SK-N-SH (cell line): Measurements from ENCODE around the gene SPSB3. TPM values are rescaled to one million over a fixed set of nuclear protein-coding genes. Genes with fewer than 3 reads are reported as not detected.

ENCODE experiments used
- CTCF ChIA-PET: fragments of 300-600, 350-600 bp; formaldehyde crosslinking; extraction: SDS; loops from one replicate; lab custom pipeline; 2021; lab: Yijun Ruan, JAX
- POLR2A ChIA-PET: fragments of 350-600 bp; sonication (Branson Sonifier 250); formaldehyde crosslinking; extraction: SDS; loops from one replicate; lab custom pipeline; 2020; ENCODE audit warnings: antibody characterized with exemption, inconsistent platforms; lab: Yijun Ruan, JAX
- DNase-seq: peaks from one replicate; pipeline ENCODE4 v3.0.0; 2012
- H2AFZ ChIP-seq: fragments of 200-600 bp; sonication (generic); 2 replicates; pipeline ENCODE4 v1.8.1; 2016; ENCODE audit warnings: antibody characterized with exemption, mild to moderate bottlenecking, low read depth
- H3F3A ChIP-seq: fragments of 200-600 bp; sonication (generic); replicated peaks from 2 replicates; pipeline ENCODE3; 2016; ENCODE audit warnings: antibody characterized with exemption, mild to moderate bottlenecking; ENCODE audit not compliant: insufficient read depth
- H3K27ac ChIP-seq, 2 experiments: fragments of 200-500 bp in 1 of 2; fragments of 200-600 bp in 1 of 2; sonication (Bioruptor generic) in 1 of 2; sonication (generic), shearing (Covaris generic) in 1 of 2; 2 replicates each; pipeline versions ENCODE4 v1.5.1 to v1.6.1; 2014 to 2016; ENCODE audit warnings: low read depth in 2 of 2, inconsistent platforms in 1 of 2, low read length in 1 of 2, mild to moderate bottlenecking in 1 of 2, mixed read lengths in 1 of 2
- H3K27me3 ChIP-seq: fragments of 200-600 bp; sonication (generic), shearing (Covaris generic); 2 replicates; pipeline ENCODE4 v1.6.1; 2016; ENCODE audit warnings: mixed run types; ENCODE audit not compliant: insufficient read depth
- H3K36me3 ChIP-seq, 2 experiments: fragments of 200-500 bp in 1 of 2; fragments of 200-600 bp in 1 of 2; sonication (Bioruptor generic) in 1 of 2; sonication (generic) in 1 of 2; replicated peaks in 1 of 2; 2 replicates each; pipeline versions ENCODE3 to v1.5.1; 2014 to 2016; ENCODE audit warnings: low read length in 1 of 2, mild to moderate bottlenecking in 1 of 2; ENCODE audit not compliant: insufficient read depth in 2 of 2, control insufficient read depth in 1 of 2
- H3K4me1 ChIP-seq, 2 experiments: fragments of 200-500 bp in 1 of 2; fragments of 200-600 bp in 1 of 2; sonication (Bioruptor generic) in 1 of 2; sonication (generic), shearing (Covaris generic) in 1 of 2; 2 replicates each; pipeline versions ENCODE4 v1.5.1 to v1.6.1; 2014 to 2016; ENCODE audit warnings: low read depth in 1 of 2, low read length in 1 of 2, mixed run types in 1 of 2; ENCODE audit not compliant: insufficient read depth in 2 of 2, control insufficient read depth in 1 of 2
- H3K4me2 ChIP-seq: fragments of 200-600 bp; sonication (generic), shearing (Covaris generic); 2 replicates; pipeline ENCODE4 v1.6.1; 2017; ENCODE audit warnings: mixed run types
- H3K4me3 ChIP-seq, 2 experiments: fragments of 200-500 bp in 1 of 2; fragments of 200-600 bp in 1 of 2; sonication (Bioruptor generic) in 1 of 2; sonication (generic), shearing (Covaris generic) in 1 of 2; 2 replicates each; pipeline versions ENCODE4 v1.5.1 to v1.8.1; 2014 to 2016; ENCODE audit warnings: low read depth in 2 of 2, inconsistent platforms in 1 of 2, low read length in 1 of 2, mild to moderate bottlenecking in 1 of 2, mixed read lengths in 1 of 2, moderate library complexity in 1 of 2
- H3K79me2 ChIP-seq: fragments of 200-600 bp; sonication (generic); 2 replicates; pipeline ENCODE4 v1.8.1; 2017; ENCODE audit warnings: mild to moderate bottlenecking; ENCODE audit not compliant: insufficient read depth
- H3K9ac ChIP-seq: fragments of 200-600 bp; sonication (generic); 2 replicates; pipeline ENCODE4 v1.6.1; 2017; ENCODE audit warnings: mixed run types
- H3K9me2 ChIP-seq: fragments of 200-600 bp; sonication (generic); 2 replicates; pipeline ENCODE4 v1.6.1; 2017; ENCODE audit warnings: mixed run types
- H3K9me3 ChIP-seq: fragments of 200-600 bp; sonication (generic); 2 replicates; pipeline ENCODE4 v1.6.1; 2017; ENCODE audit warnings: mixed run types, mild to moderate bottlenecking, moderate library complexity
- H4K20me1 ChIP-seq: fragments of 200-600 bp; sonication (generic); 2 replicates; pipeline ENCODE4 v1.6.1; 2017; ENCODE audit warnings: mild to moderate bottlenecking, mixed run types; ENCODE audit not compliant: insufficient read depth
- EP300 ChIP-seq, 2 experiments: IDR thresholded peaks; 2 replicates each; pipeline versions ENCODE4 v1.4.0 to v1.6.1; 2012; ENCODE audit warnings: borderline replicate concordance in 1 of 2, low read depth in 1 of 2, low read length in 1 of 2
- EZH2phosphoT487 ChIP-seq: fragments of 200-600 bp; sonication (generic); IDR thresholded peaks from 2 replicates; pipeline ENCODE4 v1.6.1; 2017; ENCODE audit warnings: low read depth, mixed run types, mild to moderate bottlenecking, antibody characterized with exemption, moderate library complexity, borderline replicate concordance
- FOXJ3 ChIP-seq: sonication (generic); formaldehyde crosslinking; IDR thresholded peaks from 2 replicates; pipeline ENCODE4 v1.5.1; 2020; ENCODE audit warnings: mild to moderate bottlenecking, missing genetic modification reagents
- FOXM1 ChIP-seq: IDR thresholded peaks from 2 replicates; pipeline ENCODE4 v1.4.0; 2012; ENCODE audit warnings: low read depth, mild to moderate bottlenecking
- IRF3 ChIP-seq: fragments of 150-350 bp; IDR thresholded peaks from 2 replicates; pipeline ENCODE4 v1.6.1; 2016; ENCODE audit warnings: mild to moderate bottlenecking, low read depth, low read length
- PBX3 ChIP-seq: IDR thresholded peaks from 2 replicates; pipeline ENCODE4; 2012
- RAD21 ChIP-seq: IDR thresholded peaks from 2 replicates; pipeline ENCODE4 v1.6.1; 2012; ENCODE audit warnings: mild to moderate bottlenecking, low read length
- REST ChIP-seq: IDR thresholded peaks from 2 replicates; pipeline ENCODE4 v1.6.1; 2012; ENCODE audit warnings: mild to moderate bottlenecking, low read depth, low read length, moderate library complexity
- RFX5 ChIP-seq: IDR thresholded peaks from 2 replicates; pipeline ENCODE4 v1.6.1; 2012; ENCODE audit warnings: mild to moderate bottlenecking, improper control_type of control experiment, low read length
- SIN3A ChIP-seq: IDR thresholded peaks from 2 replicates; pipeline ENCODE4 v1.6.1; 2012; ENCODE audit warnings: low read depth, mild to moderate bottlenecking, low read length, moderate library complexity, borderline replicate concordance
- YY1 ChIP-seq: IDR thresholded peaks from 2 replicates; pipeline ENCODE4 v1.4.0; 2012; ENCODE audit warnings: low read depth, mild to moderate bottlenecking
- WGBS: methylation state at CpG from one replicate; pipeline ENCODE4 v1.1.6; 2017; ENCODE audit warnings: low lambda C conversion rate; 5-methylcytosine and 5-hydroxymethylcytosine counted together
- polyA plus RNA-seq, 3 experiments: library from polyadenylated mRNA; depleted of rRNA; stranded (reverse); fragments of >200 nt; gene quantifications; 2 replicates each; pipeline ENCODE4 v1.2.3, GENCODE V29; 2012

The SPSB3 gene
- polyA plus RNA-seq, 1 of the 3 experiments (the other 2 are of a cell fraction) = 40.6 TPM

- Histone ChIP-seq H3K9me2 (no peaks in the 10 kb centered on the region), H3K9me3 (no peaks in the 10 kb centered on the region), H3K4me2 (no peak overlapping the region), H3K4me3 (no peak overlapping the region), H3K4me1 (no peaks in the 10 kb centered on the region; a peak in 1 of 4 replicates), H2AFZ (no peak overlapping the region), H3K36me3 (peaks cover 0 to 47% of the 10 kb centered on the region in 2 experiments), H3F3A (no peaks in the 10 kb centered on the region), H3K9ac (no peak overlapping the region), H4K20me1 (0 out of 2 replicates have a peak, but pooled peaks cover 3% of the 10 kb centered on the region), H3K79me2 (peaks cover 12% of the 10 kb centered on the region; the same call in 1 of the 2 replicates), H3K27ac (no peak overlapping the region), H3K27me3 (no peaks in the 10 kb centered on the region)
- ChIA-PET CTCF (no interaction called here), POLR2A (interaction anchor here (2.1 kb wide), 1 partner anchor 8 kb away, joined by 8 read pairs; the partner anchor contains the start of genes NUBP2 and SPSB3)
- 95% methylated on average over 19 of the region's 44 CpGs for WGBS
- no peak for DNase-seq
- TF ChIP-seq EZH2phosphoT487 = no peak
- no peak for TF ChIP-seq RAD21
- no peak for TF ChIP-seq IRF3
- TF ChIP-seq REST = no peak
- no peak for TF ChIP-seq SIN3A
- no peak for TF ChIP-seq RFX5
- TF ChIP-seq FOXM1 = no peak
Measured at GRCh38 chr16:1790611-1791255, 8.4 kb upstream of the SPSB3 start.

GRCh38 chr16:1790261-1790610 lies 7.9 kb upstream of the SPSB3 start:
- H3K4me1 ChIP-seq = no peaks in the 10 kb centered on the region; a peak in 1 of 4 replicates
- peaks cover 17% of the 10 kb centered on the region for H3K79me2 ChIP-seq
- no peaks in the 10 kb centered on the region for H3K27me3 ChIP-seq
- no peak overlapping the region for H3K4me3 ChIP-seq
- ChIA-PET CTCF (no interaction called here), POLR2A (no interaction called here)
- WGBS = 86% methylated on average over 13 of the region's 15 CpGs
- TF ChIP-seq RAD21 = no peak
- no peak for TF ChIP-seq FOXJ3
- TF ChIP-seq EP300 (IDR thresholded peaks at IDR 0.05; ENCODE audit: borderline replicate concordance in 1 of 2, low read depth in 1 of 2, low read length in 1 of 2) = no peak
- no peak for TF ChIP-seq PBX3
- no peak for TF ChIP-seq YY1
- 0 out of 2 replicates have a peak, but pooled peaks cover 3% of the 10 kb centered on the region for H4K20me1 ChIP-seq
- no peak overlapping the region for H3K9ac ChIP-seq
- no peaks in the 10 kb centered on the region for H3K9me2 ChIP-seq
- peaks cover 0 to 48% of the 10 kb centered on the region in 2 experiments for H3K36me3 ChIP-seq
- H3K27ac ChIP-seq = no peak overlapping the region
- DNase-seq = no peak
- no peaks in the 10 kb centered on the region for H3F3A ChIP-seq
- no peaks in the 10 kb centered on the region for H3K9me3 ChIP-seq
- no peak overlapping the region for H3K4me2 ChIP-seq
- H2AFZ ChIP-seq = no peak overlapping the region
